ENCODE measurements around the gene NUP153.

NUP153 gene

GRCh38 chr6:17705778-17706579 is 746 bp downstream of the NUP153 start:
- POLR2A ChIA-PET: interaction anchor here (0.6 to 2.2 kb wide), 15 partner anchors 9 to 1068 kb away, joined by 3 to 10 read pairs (median 3); partner anchors contain the start of gene FAM8A1
- CTCF ChIA-PET: no interaction called here
- peak; percentile 45 for DNase-seq (ENCODE audit: extremely low spot score)
- TF ChIP-seq FOXK2 (IDR thresholded peaks at IDR 0.05) (no peak), HDGF (IDR thresholded peaks at IDR 0.05; ENCODE audit: borderline replicate concordance) (no peak), ZNF384 (IDR thresholded peaks at IDR 0.05) (no peak), CTBP1 (IDR thresholded peaks at IDR 0.05; ENCODE audit: borderline replicate concordance) (no peak), L3MBTL2 (conservative IDR thresholded peaks at IDR 0.05) (peak; percentile 98), TARDBP (IDR thresholded peaks at IDR 0.05) (no peak), PKNOX1 (IDR thresholded peaks at IDR 0.05) (no peak), NFRKB (IDR thresholded peaks at IDR 0.05) (peak; percentile 62; the same call in 1 of the 2 replicates), FOXA1 (IDR thresholded peaks at IDR 0.05) (no peak), FOXM1 (IDR thresholded peaks at IDR 0.05; ENCODE audit: borderline replicate concordance) (0 out of 2 replicates have a peak, but pooled peaks have one; percentile 45), ELF4 (IDR thresholded peaks at IDR 0.05) (no peak; the same call in 1 of the 2 replicates), LEF1 (IDR thresholded peaks at IDR 0.05; ENCODE audit: borderline replicate concordance) (0 out of 2 replicates have a peak, but pooled peaks have one; percentile 49)

GRCh38 chr6:17705428-17705777 is 1.3 kb downstream of the NUP153 start:
- POLR2A ChIA-PET: interaction anchor here (0.6 to 2.2 kb wide), 6 partner anchors 9 to 1067 kb away, joined by 3 to 10 read pairs (median 5); partner anchors contain the start of gene FAM8A1
- TF ChIP-seq ARNT (IDR thresholded peaks at IDR 0.05) (no peak), SP1 (IDR thresholded peaks at IDR 0.05) (no peak), LEF1 (IDR thresholded peaks at IDR 0.05; ENCODE audit: borderline replicate concordance) (no peak), CTBP1 (IDR thresholded peaks at IDR 0.05; ENCODE audit: borderline replicate concordance) (no peak), ZNF384 (IDR thresholded peaks at IDR 0.05) (no peak), SUZ12 (IDR thresholded peaks at IDR 0.05) (no peak), ELF4 (IDR thresholded peaks at IDR 0.05) (no peak), TARDBP (IDR thresholded peaks at IDR 0.05) (no peak), L3MBTL2 (conservative IDR thresholded peaks at IDR 0.05) (no peak), FOXM1 (IDR thresholded peaks at IDR 0.05; ENCODE audit: borderline replicate concordance) (no peak)

GRCh38 chr6:17703256-17703694 is 3.5 kb downstream of the NUP153 start:
- TF ChIP-seq TARDBP (IDR thresholded peaks at IDR 0.05) (no peak), PKNOX1 (IDR thresholded peaks at IDR 0.05) (peak; percentile 57; the same call in 1 of the 2 replicates)
- no peak for DNase-seq (ENCODE audit: extremely low spot score)
- ChIA-PET CTCF (interaction anchor here (1.2 kb wide), 1 partner anchor 19 kb away, joined by 3 read pairs; no protein-coding TSS in a partner anchor), POLR2A (interaction anchor here (0.6 kb wide), 1 partner anchor 8 kb away, joined by 3 read pairs; no protein-coding TSS in a partner anchor)

More at GRCh38 chr6:17705428-17705777, 1.3 kb downstream of the NUP153 start:
- DNase-seq (ENCODE audit: extremely low spot score): peak; percentile 44
- CTCF ChIA-PET: no interaction called here

- TF ChIP-seq ARNT (IDR thresholded peaks at IDR 0.05) (no peak), L3MBTL2 (conservative IDR thresholded peaks at IDR 0.05) (no peak), SUZ12 (IDR thresholded peaks at IDR 0.05) (no peak), BHLHE40 (IDR thresholded peaks at IDR 0.05; ENCODE audit: borderline replicate concordance) (no peak), SP1 (IDR thresholded peaks at IDR 0.05) (no peak), ZNF384 (IDR thresholded peaks at IDR 0.05) (no peak), FOXA1 (IDR thresholded peaks at IDR 0.05) (no peak), LEF1 (IDR thresholded peaks at IDR 0.05; ENCODE audit: borderline replicate concordance) (no peak), ELF4 (IDR thresholded peaks at IDR 0.05) (no peak), HDGF (IDR thresholded peaks at IDR 0.05; ENCODE audit: borderline replicate concordance) (no peak)
- POLR2A ChIA-PET: no interaction called here
- DNase-seq (ENCODE audit: extremely low spot score): no peak
- CTCF ChIA-PET: interaction anchor here (2.5 kb wide), 1 partner anchor 9 kb away, joined by 16 read pairs; no protein-coding TSS in a partner anchor
These were observed 6.0 kb downstream of the NUP153 start for GRCh38 chr6:17700421-17701416.

- ChIA-PET CTCF (interaction anchor here (0.6 to 2.4 kb wide), 4 partner anchors 9 to 108 kb away, joined by 3 to 16 read pairs (median 4); no protein-coding TSS in a partner anchor), POLR2A (interaction anchor here (0.7 to 1.1 kb wide), 3 partner anchors 15 to 92 kb away, joined by 3 to 4 read pairs (median 3); partner anchors contain the start of genes FAM8A1 and NUP153)
- no peak for DNase-seq (ENCODE audit: extremely low spot score)
- TF ChIP-seq FOXM1 (IDR thresholded peaks at IDR 0.05; ENCODE audit: borderline replicate concordance): no peak
- TF ChIP-seq HDGF (IDR thresholded peaks at IDR 0.05; ENCODE audit: borderline replicate concordance): no peak
- no peak for TF ChIP-seq CTBP1 (IDR thresholded peaks at IDR 0.05; ENCODE audit: borderline replicate concordance)
- TF ChIP-seq ELF4 (IDR thresholded peaks at IDR 0.05): no peak
- no peak for TF ChIP-seq SUZ12 (IDR thresholded peaks at IDR 0.05)
- no peak for TF ChIP-seq ZNF384 (IDR thresholded peaks at IDR 0.05)
- no peak for TF ChIP-seq NFRKB (IDR thresholded peaks at IDR 0.05)
- no peak for TF ChIP-seq SP1 (IDR thresholded peaks at IDR 0.05)
- no peak for TF ChIP-seq BHLHE40 (IDR thresholded peaks at IDR 0.05; ENCODE audit: borderline replicate concordance)
- no peak for TF ChIP-seq TARDBP (IDR thresholded peaks at IDR 0.05)
- no peak for TF ChIP-seq FOXK2 (IDR thresholded peaks at IDR 0.05)
- no peak for TF ChIP-seq LEF1 (IDR thresholded peaks at IDR 0.05; ENCODE audit: borderline replicate concordance)
These were observed 14.7 kb downstream of the NUP153 start for GRCh38 chr6:17691925-17692538.

Measured in HEK293T (cell line).